Measurements from ENCODE around the gene GPHB5.
"Not testable (repeated sequence)": the region's sequence is repeated elsewhere in the genome, so short reads cannot be mapped to it uniquely, and the experiment has no call there.

The GPHB5 gene

GRCh38 chr14:63322472-63322871 lies 3.7 kb upstream of the GPHB5 start:
- TF ChIP-seq CTCF (conservative IDR thresholded peaks at IDR 0.05; ENCODE audit: low read depth) = no peak
- CTCF ChIA-PET = no interaction called here

GRCh38 chr14:63308723-63309317 lies 9.9 kb downstream of the GPHB5 start:
- peak; percentile 53 for TF ChIP-seq CTCF (conservative IDR thresholded peaks at IDR 0.05; ENCODE audit: low read depth)
- peak; percentile 19 for DNase-seq (ENCODE audit: low spot score)
- ChIA-PET CTCF (interaction anchor here (0.7 to 1.1 kb wide), 4 partner anchors 15 to 468 kb away, joined by 3 to 4 read pairs (median 4); no protein-coding TSS in a partner anchor), POLR2A (ENCODE audit: low non-redundant PET) (no interaction called here)
- H3K27ac ChIP-seq = no peak overlapping the region

More at GRCh38 chr14:63322472-63322871, 3.7 kb upstream of the GPHB5 start:
- no peak overlapping the region for H3K27ac ChIP-seq
- POLR2A ChIA-PET (ENCODE audit: low non-redundant PET) = no interaction called here
- no peak for DNase-seq (ENCODE audit: low spot score)

GRCh38 chr14:63304429-63304828 lies 14.3 kb downstream of the GPHB5 start:
- POLR2A ChIA-PET (ENCODE audit: low non-redundant PET); CTCF ChIA-PET; H3K27ac ChIP-seq; DNase-seq (ENCODE audit: low spot score): not testable (repeated sequence)

GRCh38 chr14:63301891-63302534 lies 16.7 kb downstream of the GPHB5 start:
- CTCF ChIA-PET = interaction anchor here (0.6 kb wide), 1 partner anchor 19 kb away, joined by 3 read pairs; no protein-coding TSS in a partner anchor
- DNase-seq (ENCODE audit: low spot score) = no peak
- TF ChIP-seq CTCF (conservative IDR thresholded peaks at IDR 0.05; ENCODE audit: low read depth) = no peak
- no peak overlapping the region for H3K27ac ChIP-seq
- POLR2A ChIA-PET (ENCODE audit: low non-redundant PET) = no interaction called here

- TF ChIP-seq CTCF (conservative IDR thresholded peaks at IDR 0.05; ENCODE audit: low read depth) = no peak
- ChIA-PET POLR2A (ENCODE audit: low non-redundant PET) (no interaction called here), CTCF (no interaction called here)
- DNase-seq (ENCODE audit: low spot score) = no peak
- no peak overlapping the region for H3K27ac ChIP-seq
Measured at GRCh38 chr14:63300854-63301253, 17.9 kb downstream of the GPHB5 start.

GRCh38 chr14:63299351-63300110 lies 19.2 kb downstream of the GPHB5 start:
- no peak overlapping the region for H3K27ac ChIP-seq
- TF ChIP-seq CTCF (conservative IDR thresholded peaks at IDR 0.05; ENCODE audit: low read depth) = no peak
- ChIA-PET POLR2A (ENCODE audit: low non-redundant PET) (no interaction called here), CTCF (no interaction called here)
- no peak for DNase-seq (ENCODE audit: low spot score)

Measured in RWPE1 (cell line).